Stimulated activated naive CD4-positive, alpha-beta T cell (primary cell): ENCODE measurements around the gene FOXI1.
"Not testable (repeated sequence)": the region's sequence is repeated elsewhere in the genome, so short reads cannot be mapped to it uniquely, and the experiment has no call there.

Source experiments
- DNase-seq, 6 experiments: peaks; one replicate each; lab custom pipeline; 2025; lab: John Stamatoyannopoulos, UW

FOXI1 gene

DNA sequence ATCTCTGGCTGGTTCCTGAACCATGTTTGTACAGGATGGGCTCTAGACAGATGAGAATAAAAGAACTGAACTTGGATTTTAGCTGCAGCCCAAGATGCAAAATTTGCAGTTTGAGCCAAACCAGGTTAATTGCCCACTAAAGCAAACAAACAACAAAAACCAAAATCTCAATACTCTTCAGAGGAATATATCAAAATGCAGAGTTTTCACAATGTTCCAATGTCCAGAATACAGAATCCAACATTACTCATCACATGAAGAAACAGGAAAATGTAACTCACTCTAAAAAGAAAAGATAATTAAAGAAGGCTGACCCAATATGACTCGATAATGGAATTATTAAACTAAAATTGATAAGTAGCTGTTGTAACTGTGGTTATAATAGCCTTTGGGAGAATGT lies 20.4 kb downstream of the FOXI1 start:
- DNase-seq = no peak

GRCh38 chr5:170126626-170127025 lies 20.9 kb downstream of the FOXI1 start:
- no peak for DNase-seq

DNA sequence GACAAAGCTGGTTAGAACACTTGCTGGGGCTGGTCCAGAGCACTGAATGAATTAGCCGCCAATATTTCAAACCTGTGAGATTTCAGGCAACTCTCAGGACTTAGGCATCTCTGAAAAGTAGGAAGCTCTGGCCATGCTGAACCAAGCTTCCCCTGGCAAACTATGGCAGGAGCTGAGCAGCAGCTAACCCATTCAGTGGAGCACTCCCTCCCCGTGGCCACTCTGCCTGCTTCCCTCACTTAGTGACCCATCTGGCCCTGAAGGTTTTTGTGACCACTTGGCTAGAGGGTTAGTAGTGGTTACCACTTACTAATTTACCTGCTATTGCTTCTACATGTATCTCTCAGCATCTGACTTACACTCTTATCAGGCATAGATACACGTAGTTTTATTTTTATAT lies 25.5 kb downstream of the FOXI1 start:
- DNase-seq = no peak

DNA sequence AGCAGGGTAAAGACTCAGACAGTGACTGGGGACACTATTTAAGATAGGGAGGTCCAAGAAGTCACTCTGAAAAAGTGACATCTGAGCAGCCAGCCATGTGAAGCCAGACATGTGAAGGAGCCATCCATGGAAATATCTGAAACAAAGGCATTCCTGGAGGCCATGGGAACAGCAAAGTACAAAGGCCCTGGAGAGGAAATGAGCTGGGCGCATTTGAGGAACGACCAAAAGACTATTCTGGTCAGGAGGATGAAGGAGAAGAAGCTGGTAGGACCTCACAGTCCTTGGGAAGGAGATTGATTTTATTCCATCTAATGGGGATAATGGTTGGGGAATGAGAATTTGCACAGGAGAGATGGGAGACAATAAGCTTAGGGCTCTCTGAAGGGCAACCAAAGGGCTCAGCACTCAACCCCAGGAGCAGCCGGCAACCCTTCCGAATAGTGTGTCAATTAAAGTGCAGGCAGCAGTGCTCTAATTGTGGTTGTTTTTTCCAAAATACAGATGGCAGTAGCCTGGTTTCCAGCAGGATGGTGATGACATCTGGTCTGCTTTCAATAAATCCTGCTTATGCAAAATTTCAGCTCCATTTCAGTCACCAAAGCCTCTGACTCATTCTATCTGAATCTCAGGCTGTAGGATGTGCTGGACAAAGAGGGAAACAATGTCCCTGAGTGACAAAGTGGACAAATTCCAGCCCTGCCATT lies 26.7 kb downstream of the FOXI1 start:
- DNase-seq = no peak

GRCh38 chr5:170132976-170133448 lies 27.3 kb downstream of the FOXI1 start:
- DNase-seq = no peak

GRCh38 chr5:170135796-170136490 lies 30.2 kb downstream of the FOXI1 start:
- no peak for DNase-seq

GRCh38 chr5:170136506-170136905 lies 30.8 kb downstream of the FOXI1 start:
- DNase-seq = no peak

GRCh38 chr5:170137694-170138214 lies 32.1 kb downstream of the FOXI1 start:
- DNase-seq = no peak

- no peak for DNase-seq
These were observed 32.6 kb downstream of the FOXI1 start for GRCh38 chr5:170138273-170138672.

DNA sequence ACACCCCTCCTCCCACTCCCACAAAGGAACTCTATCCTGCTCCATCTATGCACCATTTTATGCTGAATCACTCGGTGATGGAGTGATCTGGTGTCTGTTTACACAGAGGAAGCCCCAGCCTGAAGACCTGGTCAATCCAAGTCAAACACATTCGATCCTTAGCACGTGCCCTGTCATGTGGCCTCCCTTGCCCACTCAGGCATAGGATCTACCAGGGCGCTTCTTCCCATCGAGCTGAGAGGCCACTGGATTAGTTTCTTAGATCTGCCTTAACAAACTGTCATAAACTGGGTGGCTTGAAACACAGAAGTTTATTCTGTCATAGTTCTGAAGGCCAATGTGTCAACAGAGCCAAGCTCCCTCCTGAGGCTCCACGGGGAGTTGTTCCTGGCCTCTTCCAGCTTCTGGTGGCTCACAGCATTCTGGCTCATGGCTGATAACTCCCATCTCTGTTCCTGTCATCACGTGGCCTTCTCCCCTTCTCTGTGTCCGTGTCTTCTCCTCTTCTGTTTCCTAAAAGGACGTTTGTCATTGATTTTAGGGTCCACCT lies 34.2 kb downstream of the FOXI1 start:
- DNase-seq = no peak

DNA sequence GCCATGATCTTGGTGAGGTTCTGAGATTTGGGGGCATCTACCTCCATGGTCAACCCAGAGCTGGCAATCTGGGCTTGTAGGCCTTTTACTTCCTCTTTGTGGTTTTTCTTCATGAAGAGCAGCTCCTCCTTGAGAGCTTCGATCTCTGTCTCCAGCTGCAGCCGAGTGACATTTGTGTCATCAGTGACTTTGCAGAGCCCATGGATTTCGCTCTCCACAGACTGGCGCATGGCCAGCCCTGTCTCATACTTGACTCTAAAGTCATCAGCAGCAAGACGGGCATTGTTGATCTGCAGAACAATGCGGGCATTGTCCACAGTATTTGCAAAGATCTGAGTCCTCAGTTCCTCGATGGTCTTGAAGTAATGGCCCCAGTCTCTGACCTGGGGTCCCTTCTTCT lies 35.5 kb downstream of the FOXI1 start:
- not testable (repeated sequence) for DNase-seq

DNA sequence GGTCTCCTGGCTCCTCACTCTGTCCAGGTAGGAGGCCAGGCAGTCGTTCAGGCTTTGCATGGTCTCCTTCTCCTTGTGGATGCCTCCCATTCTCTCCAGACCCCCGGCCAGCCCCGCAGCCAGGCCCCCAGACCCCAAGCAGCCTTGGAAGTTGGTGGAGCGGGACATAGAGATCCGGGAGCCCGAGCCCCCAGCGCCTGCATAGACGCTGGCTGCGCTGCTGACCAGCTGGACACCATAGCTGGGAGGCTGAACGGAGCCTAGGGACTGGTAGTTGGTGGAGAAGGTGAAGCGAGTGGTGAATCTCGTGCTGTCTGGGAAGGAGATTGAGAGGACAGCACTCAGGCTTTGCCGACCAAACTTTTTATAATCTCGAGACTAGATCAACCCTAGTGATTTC lies 35.9 kb downstream of the FOXI1 start:
- DNase-seq = no peak

- DNase-seq = no peak
These were observed 36.5 kb downstream of the FOXI1 start for GRCh38 chr5:170142196-170142595.

DNA sequence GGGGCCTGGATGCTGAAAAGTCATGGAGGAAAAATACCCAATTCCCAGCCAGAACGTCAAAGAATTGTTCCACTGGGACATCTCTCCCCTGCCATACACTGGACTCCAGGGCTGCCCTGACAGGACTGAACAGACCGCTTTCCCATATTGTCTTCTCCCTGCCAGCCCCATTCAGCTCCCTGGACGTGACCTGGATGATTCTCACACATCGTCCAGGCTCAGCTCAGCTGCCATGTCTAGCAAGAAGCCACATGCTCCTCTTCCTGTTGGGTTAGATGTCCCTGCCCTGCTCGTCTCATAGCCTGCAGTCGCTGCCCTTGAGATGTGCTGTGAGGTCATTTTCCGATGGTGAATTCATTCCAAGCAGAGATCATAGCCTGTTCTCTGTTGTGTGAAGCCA lies 37.4 kb downstream of the FOXI1 start:
- no peak for DNase-seq

GRCh38 chr5:170143710-170144109 lies 38.0 kb downstream of the FOXI1 start:
- DNase-seq = no peak

GRCh38 chr5:170144286-170145023 lies 38.8 kb downstream of the FOXI1 start:
- no peak for DNase-seq

- no peak for DNase-seq
These were observed 39.8 kb downstream of the FOXI1 start for GRCh38 chr5:170145462-170145861.

DNA sequence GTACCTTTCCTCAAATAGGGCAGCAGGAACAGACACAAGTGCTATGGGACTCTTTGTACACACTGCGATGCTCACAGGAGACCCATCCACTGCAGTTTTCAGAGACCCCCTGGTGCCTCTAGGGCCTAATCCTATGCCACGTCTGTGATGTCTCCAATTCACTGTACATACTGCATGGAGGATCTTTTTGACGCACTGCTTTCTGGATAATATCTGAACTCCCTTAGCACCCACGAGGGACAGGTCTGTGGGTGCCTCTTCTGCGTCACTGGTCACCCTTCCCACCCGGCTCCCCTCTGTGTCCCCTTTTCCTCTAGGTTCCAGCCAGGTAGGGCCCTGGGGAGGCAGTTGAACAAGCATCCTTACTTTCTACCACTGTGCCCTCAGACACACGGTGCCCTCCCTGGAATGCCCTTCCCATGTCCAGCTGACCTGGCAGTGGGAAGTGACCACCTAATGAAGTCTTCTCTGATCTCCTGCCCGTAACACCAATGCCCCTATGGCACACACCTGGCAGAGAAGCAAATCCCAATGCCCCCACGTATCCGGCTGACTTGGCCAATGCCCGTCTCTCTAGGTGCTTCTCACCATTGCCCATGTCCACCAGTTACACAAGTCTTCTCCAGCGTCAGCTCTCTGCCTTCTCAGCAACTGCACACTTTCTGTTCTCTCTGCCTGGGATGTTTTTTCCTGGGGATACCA lies 41.5 kb downstream of the FOXI1 start:
- no peak for DNase-seq

DNA sequence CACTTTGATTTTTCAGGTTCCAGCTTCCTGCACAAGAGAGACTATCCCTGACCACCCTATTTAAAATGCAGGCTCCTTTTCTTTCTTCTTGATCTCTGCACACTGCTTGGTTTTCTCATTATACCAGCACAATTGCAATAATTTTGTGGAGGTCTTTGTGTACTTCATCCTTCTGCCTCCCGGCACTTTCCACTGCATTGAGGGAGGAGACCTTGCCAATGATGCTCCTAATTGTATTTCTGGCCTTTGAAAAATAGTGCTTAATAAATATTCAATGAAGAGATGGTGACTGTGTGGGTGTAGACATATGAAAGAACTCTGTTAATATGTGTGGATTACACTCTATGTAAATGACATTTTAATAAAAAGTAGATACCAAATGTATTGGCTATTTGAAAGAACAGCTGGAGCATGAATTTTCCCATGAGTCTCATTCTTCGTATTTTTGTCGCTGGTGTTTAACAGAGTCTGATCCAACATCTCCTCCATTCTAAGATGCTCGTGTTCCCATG lies 42.1 kb downstream of the FOXI1 start:
- no peak for DNase-seq

- no peak for DNase-seq
These were observed 42.9 kb downstream of the FOXI1 start for GRCh38 chr5:170148430-170149205.

GRCh38 chr5:170149206-170149515 lies 43.5 kb downstream of the FOXI1 start:
- no peak for DNase-seq
